HG03066 (cell line): ENCODE results near the gene MYOZ1.
"Not testable (repeated sequence)": the region's sequence is repeated elsewhere in the genome, so short reads cannot be mapped to it uniquely, and the experiment has no call there.

ENCODE experiments used
- ATAC-seq: cut with Tn5 transposase; IDR thresholded peaks from one replicate; pipeline ENCODE4 v1.9.1; 2021; ENCODE audit warnings: low read depth; ENCODE audit not compliant: unreplicated experiment

Gene MYOZ1

GRCh38 chr10:73647875-73648651, 6.8 kb upstream of the MYOZ1 start:
- no peak for ATAC-seq

GRCh38 chr10:73647211-73647874, 6.1 kb upstream of the MYOZ1 start:
- ATAC-seq: no peak

- no peak for ATAC-seq
Measured at GRCh38 chr10:73646598-73647041, 5.3 kb upstream of the MYOZ1 start.

- ATAC-seq: no peak
Measured at GRCh38 chr10:73645251-73645650, 4.0 kb upstream of the MYOZ1 start.

GRCh38 chr10:73644767-73645166, 3.5 kb upstream of the MYOZ1 start:
- ATAC-seq: no peak

DNA sequence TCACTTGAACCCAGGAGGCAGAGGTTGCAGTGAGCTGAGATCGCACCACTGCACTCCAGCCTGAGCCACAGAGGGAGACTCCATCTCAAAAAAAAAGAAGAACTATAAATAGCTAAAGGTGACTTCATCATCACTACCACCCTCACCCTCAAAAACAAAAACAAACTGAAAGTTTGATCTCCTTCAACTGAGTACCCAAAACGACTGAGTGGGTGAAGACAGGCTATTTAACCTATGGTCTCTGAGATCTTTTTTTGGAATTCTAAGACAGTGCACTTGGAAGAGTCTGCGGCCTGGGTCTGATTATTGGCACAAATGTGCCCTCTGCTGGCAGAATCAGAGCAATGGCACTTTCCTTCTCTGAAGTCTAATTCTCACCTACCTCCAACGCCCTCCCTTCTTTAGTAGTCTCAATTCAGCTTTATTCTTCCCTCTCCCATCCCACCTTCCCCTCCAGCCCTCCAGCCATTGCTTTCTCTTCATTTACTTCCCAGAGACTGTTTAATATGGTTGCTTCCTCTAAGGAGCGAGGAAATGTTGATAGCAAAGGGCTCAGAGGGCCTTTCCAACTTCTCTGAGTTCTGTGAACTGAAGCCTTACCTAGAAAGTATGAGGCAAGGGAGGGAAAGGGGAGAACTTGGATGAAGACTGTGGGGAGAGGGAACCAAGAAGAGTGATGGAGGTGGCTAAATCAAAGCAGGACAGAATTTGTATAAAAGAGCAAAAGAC, 2.9 kb upstream of the MYOZ1 start:
- peak; percentile 72 for ATAC-seq

- no peak for ATAC-seq
Measured at GRCh38 chr10:73643362-73643761, 2.1 kb upstream of the MYOZ1 start.

DNA sequence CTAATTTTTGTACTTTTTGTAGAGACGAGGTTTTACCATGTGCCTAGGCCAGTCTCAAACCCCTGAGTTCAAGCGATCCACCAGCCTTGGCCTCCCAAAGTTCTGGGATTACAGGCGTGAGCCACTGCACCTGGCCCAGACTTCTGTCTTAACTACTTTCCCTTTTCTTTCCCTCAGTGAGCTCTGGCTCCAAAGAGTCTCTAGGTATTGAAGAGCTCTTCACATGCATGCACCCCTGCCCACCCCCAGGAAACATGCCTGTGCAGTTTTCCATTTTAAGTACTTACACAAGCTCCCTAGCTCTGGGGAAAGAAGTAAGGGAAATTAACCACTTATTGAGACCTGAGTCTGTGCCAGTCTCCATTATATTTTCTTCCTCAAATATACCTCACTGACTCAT, 2.0 kb downstream of the MYOZ1 start:
- no peak for ATAC-seq

- no peak for ATAC-seq
Measured at GRCh38 chr10:73635781-73636180, 5.5 kb downstream of the MYOZ1 start.

GRCh38 chr10:73634421-73634820, 6.9 kb downstream of the MYOZ1 start:
- ATAC-seq: no peak

- ATAC-seq: no peak
Measured at GRCh38 chr10:73629165-73629564, 12.1 kb downstream of the MYOZ1 start.

DNA sequence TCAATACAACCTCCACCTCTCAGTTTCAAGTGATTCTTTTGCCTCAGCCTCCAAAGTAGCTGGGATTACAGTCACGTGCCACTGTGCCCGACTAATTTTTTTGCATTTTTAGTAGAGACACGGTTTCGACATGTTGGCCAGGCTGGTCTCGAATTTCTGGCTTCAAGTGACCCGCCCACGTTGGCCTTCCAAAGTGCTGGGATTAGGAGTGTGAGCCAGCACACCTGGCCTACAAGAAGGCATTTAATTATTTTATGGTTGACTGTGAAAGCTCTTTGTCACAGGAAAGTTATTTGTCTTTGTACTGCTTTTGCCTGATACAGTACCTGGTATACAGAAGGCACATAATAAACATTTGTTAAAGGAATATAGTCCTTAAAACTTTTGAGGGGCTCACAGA, 12.9 kb downstream of the MYOZ1 start:
- ATAC-seq: no peak

DNA sequence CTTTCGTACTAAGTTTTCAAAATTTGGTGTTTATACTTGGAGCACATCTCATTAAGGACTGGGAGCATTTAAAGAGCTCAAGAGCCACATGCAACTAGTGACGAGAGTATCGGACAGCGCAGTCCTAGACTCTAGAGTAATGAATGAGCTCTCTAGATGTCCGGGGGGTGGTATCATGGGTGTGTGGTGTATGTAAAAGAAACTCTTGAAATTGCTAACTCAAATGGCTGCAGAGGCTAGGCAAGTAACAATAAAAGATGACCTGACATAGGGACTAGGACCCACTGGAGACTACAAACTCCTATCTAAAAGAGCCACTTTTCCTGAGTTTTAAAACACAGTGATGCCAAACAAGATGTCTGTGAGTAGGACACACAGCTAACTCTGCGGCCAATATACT, 14.0 kb downstream of the MYOZ1 start:
- no peak for ATAC-seq

- ATAC-seq: peak; percentile 98
Measured at GRCh38 chr10:73625884-73626752, 15.2 kb downstream of the MYOZ1 start.

- peak; percentile 41 for ATAC-seq
Measured at GRCh38 chr10:73625004-73625883, 16.0 kb downstream of the MYOZ1 start.

- no peak for ATAC-seq
Measured at GRCh38 chr10:73623056-73623455, 18.2 kb downstream of the MYOZ1 start.

GRCh38 chr10:73620974-73621373, 20.3 kb downstream of the MYOZ1 start:
- ATAC-seq: not testable (repeated sequence)

DNA sequence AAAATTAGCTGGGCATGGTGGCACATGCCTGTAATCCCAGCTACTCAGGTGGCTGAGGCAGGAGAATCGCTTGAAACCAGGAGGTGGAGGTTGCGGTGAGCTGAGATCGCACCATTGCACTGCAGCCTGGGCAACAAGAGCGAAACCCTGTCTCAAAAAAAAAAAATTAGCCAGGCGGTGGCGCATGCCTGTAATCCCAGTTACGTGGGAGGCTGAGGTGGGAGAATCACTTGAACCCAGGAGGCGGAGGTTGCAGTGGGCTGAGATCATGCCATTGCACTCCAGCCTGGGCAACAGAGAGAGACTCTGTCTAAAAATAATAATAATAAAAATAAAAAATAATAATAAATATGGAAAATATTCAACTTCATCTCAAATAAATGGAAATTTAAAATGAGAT, 24.1 kb downstream of the MYOZ1 start:
- not testable (repeated sequence) for ATAC-seq

GRCh38 chr10:73614720-73615119, 26.6 kb downstream of the MYOZ1 start:
- ATAC-seq: no peak

DNA sequence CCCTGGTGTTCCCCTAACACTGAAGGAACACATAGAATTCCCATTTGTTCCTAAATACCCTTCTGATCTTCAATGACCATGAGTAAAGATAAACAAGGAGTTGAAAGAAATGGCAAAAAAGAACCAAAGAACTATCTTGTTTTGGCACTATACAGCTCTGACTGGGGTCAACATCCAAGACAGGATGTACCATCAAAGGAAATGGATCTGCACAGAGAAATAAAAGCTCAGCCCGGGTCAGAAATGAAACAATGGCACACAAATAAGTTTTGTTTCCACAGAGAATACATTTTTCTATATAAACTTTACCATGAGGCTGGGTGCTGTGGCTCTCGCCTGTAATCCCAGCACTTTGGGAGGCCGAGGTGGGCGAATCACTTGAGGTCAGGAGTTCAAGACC, 32.2 kb downstream of the MYOZ1 start:
- no peak for ATAC-seq
